Measurements from ENCODE around the gene MFSD8.
"Not testable (repeated sequence)": the region's sequence is repeated elsewhere in the genome, so short reads cannot be mapped to it uniquely, and the experiment has no call there.

MFSD8 gene

DNA sequence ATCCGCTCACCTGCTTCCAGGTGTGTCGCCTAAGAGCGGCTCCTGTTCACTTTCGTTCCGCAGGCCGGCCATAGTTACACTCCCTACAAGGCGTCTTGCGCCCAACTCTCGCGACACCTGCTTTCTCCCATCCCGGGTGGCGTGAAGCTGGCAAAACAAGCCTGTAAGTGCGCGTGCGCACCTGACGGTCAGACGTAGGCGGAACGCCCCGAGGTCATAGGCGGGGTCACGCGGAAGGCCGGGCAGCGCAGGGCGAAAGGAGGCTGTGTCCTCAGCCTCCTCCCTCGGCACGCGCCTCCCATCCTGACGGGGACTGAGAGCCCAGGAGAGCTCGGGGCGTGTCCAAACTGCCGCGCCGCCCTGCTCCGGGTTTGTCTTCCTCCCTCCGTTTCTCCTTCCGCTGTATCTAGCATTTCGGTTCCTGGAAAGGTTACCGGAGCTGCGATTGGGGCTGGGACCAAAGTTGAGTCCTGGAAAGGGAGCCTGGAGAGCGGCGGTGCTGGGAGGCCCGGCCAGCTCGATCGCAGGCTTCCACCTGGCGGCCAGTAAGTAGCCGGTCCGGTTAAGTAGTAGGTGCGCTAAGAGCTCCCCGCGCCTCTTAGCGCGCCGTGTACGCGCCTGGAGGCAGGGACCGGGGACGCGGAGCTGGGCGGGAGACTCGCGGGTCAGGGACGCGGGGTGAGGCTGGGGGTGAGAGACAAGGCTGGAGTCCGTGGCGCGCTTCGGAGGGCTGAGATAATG lies at the start of gene MFSD8, which contains the start of gene ABHD18:
Gene MFSD8, minus strand, starts transcription at position 112 of the 741 bp plus-strand sequence. Its CDS starts 40 bp downstream, at position 72.
Gene ABHD18, plus strand, starts transcription at position 345 of the 741 bp plus-strand sequence. CDS start 17,550 bp downstream, outside the sequence.
- no peaks in the 10 kb centered on the region for H3K27me3 Mint-ChIP-seq
- no peaks in the 10 kb centered on the region for H3K9me3 Mint-ChIP-seq
- peaks cover 38% of the 10 kb centered on the region for H3K4me1 Mint-ChIP-seq
- ATAC-seq (peak; percentile 96), DNase-seq (peak; percentile 99 to 100)
- peak within 1 kb of the TSS; percentile 75 to 79 for H3K4me3 Mint-ChIP-seq
- peak within 1 kb of the TSS; percentile 90 to 91 for H3K27ac Mint-ChIP-seq

GRCh38 chr4:128009428-128009827 lies 44.5 kb upstream of the MFSD8 start:
- no peak for ATAC-seq
- H3K4me3 Mint-ChIP-seq: no peak overlapping the region
- no peaks in the 10 kb centered on the region for H3K9me3 Mint-ChIP-seq
- no peaks in the 10 kb centered on the region for H3K27me3 Mint-ChIP-seq
- no peaks in the 10 kb centered on the region for H3K4me1 Mint-ChIP-seq
- DNase-seq: no peak
- no peak overlapping the region for H3K27ac Mint-ChIP-seq

DNA sequence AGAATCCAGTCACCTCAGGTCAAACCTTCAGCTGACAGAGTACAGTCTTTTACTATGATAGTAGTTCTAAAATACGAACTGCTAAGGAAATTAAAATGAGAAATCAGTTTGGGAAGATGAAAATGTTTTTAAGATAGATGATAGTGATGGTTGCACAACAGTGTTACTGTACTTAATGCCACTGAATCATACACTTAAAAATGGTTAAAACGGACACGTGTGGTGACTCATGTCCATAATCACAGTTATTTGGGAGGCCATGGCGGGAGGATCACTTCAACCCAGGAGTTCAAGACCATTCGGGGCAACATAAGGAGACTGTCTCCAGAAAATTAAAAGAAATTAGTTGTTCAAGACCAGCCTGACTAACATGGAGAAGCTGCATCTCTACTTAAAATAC lies 41.6 kb upstream of the MFSD8 start:
- DNase-seq: no peak
- peaks cover under 1% of the 10 kb centered on the region for H3K4me1 Mint-ChIP-seq
- peak overlapping the region in 1 of 2 donors; percentile 40 for H3K27ac Mint-ChIP-seq
- no peaks in the 10 kb centered on the region for H3K27me3 Mint-ChIP-seq
- H3K9me3 Mint-ChIP-seq: no peaks in the 10 kb centered on the region
- H3K4me3 Mint-ChIP-seq: no peak overlapping the region
- no peak for ATAC-seq

- no peak for DNase-seq
- Mint-ChIP-seq H3K4me1 (peaks cover 34% of the 10 kb centered on the region), H3K9me3 (peaks cover 0 to 11% of the 10 kb centered on the region in 2 donors), H3K27me3 (no peaks in the 10 kb centered on the region), H3K27ac (no peak overlapping the region), H3K4me3 (no peak overlapping the region)
- peak; percentile 80 for ATAC-seq
These were observed 32.8 kb upstream of the MFSD8 start for GRCh38 chr4:127997534-127998388.

GRCh38 chr4:127996521-127996920 lies 31.5 kb upstream of the MFSD8 start:
- ATAC-seq, H3K4me3 Mint-ChIP-seq, H3K27me3 Mint-ChIP-seq, DNase-seq, H3K27ac Mint-ChIP-seq: not testable (repeated sequence)
- H3K9me3 Mint-ChIP-seq: peaks cover 0 to 11% of the 10 kb centered on the region in 2 donors
- peaks cover 32% of the 10 kb centered on the region for H3K4me1 Mint-ChIP-seq

DNA sequence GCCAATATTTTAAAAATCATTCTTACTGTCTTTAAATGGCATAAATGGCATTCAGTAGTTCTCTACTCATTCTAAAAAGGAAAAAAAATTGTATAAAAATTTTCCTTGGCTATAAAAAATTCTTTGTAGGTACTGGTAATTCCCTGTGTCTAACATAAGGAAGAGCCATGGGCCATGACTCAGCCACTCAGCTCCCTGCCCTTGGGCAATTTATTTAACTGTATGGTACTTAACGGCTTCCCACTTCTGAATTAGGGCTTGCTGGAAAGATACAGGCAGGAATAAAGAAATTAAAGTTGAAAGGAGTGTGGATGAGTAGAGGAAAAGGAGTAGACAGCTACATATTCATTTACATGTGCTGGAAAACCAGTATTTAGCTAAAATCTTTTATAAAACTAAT lies 30.8 kb upstream of the MFSD8 start:
- H3K9me3 Mint-ChIP-seq: peaks cover 0 to 11% of the 10 kb centered on the region in 2 donors
- peaks cover 25% of the 10 kb centered on the region for H3K4me1 Mint-ChIP-seq
- DNase-seq: no peak
- no peak for ATAC-seq
- H3K4me3 Mint-ChIP-seq: no peak overlapping the region
- H3K27me3 Mint-ChIP-seq: no peaks in the 10 kb centered on the region
- H3K27ac Mint-ChIP-seq: no peak overlapping the region

DNA sequence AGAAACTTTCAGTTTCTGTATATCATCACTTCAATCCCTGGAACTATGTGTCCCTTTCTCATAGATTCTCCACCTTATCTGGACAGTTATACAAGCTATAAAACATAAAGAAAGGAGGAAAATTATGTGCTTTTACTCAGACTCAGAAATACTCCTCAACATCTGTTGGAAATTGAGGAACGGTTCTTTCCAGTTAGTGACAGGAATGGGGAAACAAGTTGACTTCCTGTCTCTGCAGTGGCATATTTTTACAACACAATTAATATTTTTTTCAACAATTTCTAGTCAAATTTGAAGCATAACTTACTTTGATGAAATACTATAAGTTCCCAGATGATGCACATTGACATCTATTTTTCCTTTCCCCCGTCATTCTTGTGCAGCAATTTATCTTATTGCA lies 28.2 kb upstream of the MFSD8 start:
- ATAC-seq (no peak), DNase-seq (no peak)
- H3K4me1 Mint-ChIP-seq: peaks cover 16% of the 10 kb centered on the region
- H3K4me3 Mint-ChIP-seq: no peak overlapping the region
- no peak overlapping the region for H3K27ac Mint-ChIP-seq
- H3K27me3 Mint-ChIP-seq: no peaks in the 10 kb centered on the region
- no peaks in the 10 kb centered on the region for H3K9me3 Mint-ChIP-seq

- Mint-ChIP-seq H3K27me3 (no peaks in the 10 kb centered on the region), H3K4me3 (no peak overlapping the region), H3K9me3 (no peaks in the 10 kb centered on the region), H3K27ac (no peak overlapping the region), H3K4me1 (no peaks in the 10 kb centered on the region)
- ATAC-seq: no peak
- no peak for DNase-seq
These were observed 23.7 kb upstream of the MFSD8 start for GRCh38 chr4:127988638-127989037.

DNA sequence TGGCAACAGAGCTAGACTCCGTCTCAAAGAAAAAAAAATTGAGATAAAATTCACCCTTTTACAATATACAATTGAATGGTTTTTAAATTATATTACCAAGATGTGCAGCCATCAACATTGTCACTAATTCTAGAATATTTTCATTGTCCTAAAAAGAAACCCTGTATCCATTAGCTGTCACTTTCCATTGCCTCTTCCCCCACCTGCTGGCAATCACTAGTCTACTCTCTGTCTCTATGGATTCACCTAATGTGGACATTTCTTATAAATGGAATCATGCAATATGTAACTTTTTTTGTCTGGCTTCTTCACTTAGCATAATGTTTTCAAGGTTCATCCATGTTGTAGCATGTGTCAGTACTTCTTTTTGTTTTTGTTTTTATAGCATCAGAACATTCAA lies 21.0 kb upstream of the MFSD8 start:
- Mint-ChIP-seq H3K4me1 (no peaks in the 10 kb centered on the region), H3K4me3 (no peak overlapping the region), H3K27me3 (no peaks in the 10 kb centered on the region), H3K9me3 (no peaks in the 10 kb centered on the region), H3K27ac (no peak overlapping the region)
- DNase-seq: no peak
- no peak for ATAC-seq

DNA sequence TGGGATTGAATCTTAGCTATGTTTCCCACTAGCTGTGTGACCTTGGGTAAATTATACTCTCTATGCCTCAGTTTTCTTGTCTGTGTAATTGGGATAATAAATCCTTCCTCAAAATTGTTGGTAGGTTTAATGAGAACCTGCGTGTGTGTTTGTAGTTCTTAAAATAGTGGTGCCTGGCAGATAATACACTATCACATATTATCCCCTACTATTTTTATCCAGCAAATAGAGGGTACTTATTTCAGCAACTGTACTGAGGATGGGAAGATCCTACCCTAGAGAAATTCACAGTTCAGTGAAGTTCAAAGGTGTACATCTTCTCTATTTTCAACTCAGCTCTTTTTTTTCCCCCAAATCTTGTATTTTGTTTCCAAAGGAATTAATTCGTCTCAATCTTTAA lies 17.5 kb upstream of the MFSD8 start:
- DNase-seq (no peak), ATAC-seq (no peak)
- Mint-ChIP-seq H3K4me3 (no peak overlapping the region), H3K27ac (no peak overlapping the region), H3K4me1 (no peaks in the 10 kb centered on the region), H3K27me3 (no peaks in the 10 kb centered on the region), H3K9me3 (no peaks in the 10 kb centered on the region)

DNA sequence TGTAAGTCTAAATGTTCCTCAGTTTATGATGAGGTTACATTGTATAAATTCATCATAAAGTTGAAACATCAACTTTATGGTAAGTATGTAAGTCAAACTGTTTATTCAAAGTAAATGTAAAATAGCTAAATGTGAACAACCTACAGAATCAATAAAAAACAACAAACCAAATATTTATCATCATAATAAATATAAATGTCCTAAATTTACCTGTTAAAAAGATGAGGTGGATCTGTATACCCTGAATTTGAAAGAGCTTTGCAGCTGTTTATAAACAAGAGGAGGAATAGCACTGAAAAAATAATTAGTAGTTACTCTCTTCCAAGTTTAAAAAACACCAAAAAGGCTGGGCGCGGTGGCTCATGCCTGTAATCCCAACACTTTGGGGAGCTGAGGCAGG lies 14.0 kb upstream of the MFSD8 start:
- H3K9me3 Mint-ChIP-seq: no peaks in the 10 kb centered on the region
- no peaks in the 10 kb centered on the region for H3K27me3 Mint-ChIP-seq
- no peak for ATAC-seq

DNA sequence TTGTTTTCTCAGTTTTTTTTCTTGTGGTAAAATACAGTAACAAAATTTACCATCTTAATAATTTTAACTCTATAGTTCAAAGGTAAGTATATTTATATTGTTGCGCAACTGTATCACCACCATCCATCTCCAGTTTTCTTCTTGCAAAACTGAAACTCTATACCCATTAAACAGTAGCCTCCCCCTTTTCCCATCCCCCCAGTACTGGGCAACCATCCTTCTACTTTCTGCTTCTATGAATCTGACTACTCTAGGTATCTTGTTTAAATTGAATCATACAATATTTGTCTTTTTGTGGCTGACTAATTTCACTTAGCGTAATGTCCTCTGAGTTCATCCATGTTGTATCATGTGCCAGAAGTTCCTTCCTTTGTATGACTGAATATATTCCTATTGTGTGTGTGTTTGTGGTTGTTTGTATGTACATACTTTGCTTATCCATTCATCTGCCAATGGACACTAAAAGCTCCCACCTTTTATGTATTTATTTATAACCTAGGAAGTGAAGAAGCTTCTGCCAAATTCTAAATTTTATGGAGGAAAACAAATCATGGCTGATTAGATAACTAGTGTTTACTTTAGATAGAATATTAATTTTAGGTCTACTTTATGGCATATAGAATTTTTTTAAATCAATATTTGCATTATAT lies 10.3 kb upstream of the MFSD8 start:
- H3K4me3 Mint-ChIP-seq: no peak overlapping the region
- H3K4me1 Mint-ChIP-seq: peaks cover 7% of the 10 kb centered on the region
- DNase-seq: no peak
- H3K9me3 Mint-ChIP-seq: no peaks in the 10 kb centered on the region
- no peaks in the 10 kb centered on the region for H3K27me3 Mint-ChIP-seq
- H3K27ac Mint-ChIP-seq: no peak overlapping the region
- peak; percentile 33 for ATAC-seq

More for the DNA sequence above, 14.0 kb upstream of the MFSD8 start:
- H3K4me3 Mint-ChIP-seq: no peak overlapping the region
- peaks cover 7% of the 10 kb centered on the region for H3K4me1 Mint-ChIP-seq
- DNase-seq: no peak
- peak overlapping the region in 1 of 2 donors; percentile 59 for H3K27ac Mint-ChIP-seq

- not testable (repeated sequence) for H3K27me3 Mint-ChIP-seq, DNase-seq, H3K9me3 Mint-ChIP-seq, ATAC-seq, H3K4me3 Mint-ChIP-seq, H3K27ac Mint-ChIP-seq
- peaks cover 24% of the 10 kb centered on the region for H3K4me1 Mint-ChIP-seq
These were observed 6.0 kb upstream of the MFSD8 start for GRCh38 chr4:127970925-127971324.

DNA sequence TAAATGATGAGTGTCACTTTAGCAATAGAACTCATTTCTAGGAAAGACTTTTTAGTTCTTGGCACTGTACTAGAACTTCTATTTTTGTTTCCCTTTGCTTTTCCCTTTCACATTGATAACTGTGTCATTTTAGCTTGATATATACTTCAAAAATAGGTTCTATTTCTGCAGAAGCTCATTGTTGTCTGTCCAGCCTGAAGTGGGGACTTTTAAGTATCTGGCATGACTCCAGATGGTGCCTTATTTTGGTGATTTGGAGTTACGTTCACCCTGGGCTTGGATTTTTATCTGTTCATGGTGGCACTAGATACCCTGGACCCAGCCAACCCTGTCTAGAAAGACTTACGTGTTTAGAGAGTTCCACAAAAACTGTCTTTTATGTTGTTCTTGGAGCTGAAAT lies 3.6 kb upstream of the MFSD8 start:
- DNase-seq: no peak
- peak overlapping the region in 1 of 2 donors; percentile 29 for H3K4me3 Mint-ChIP-seq
- H3K27me3 Mint-ChIP-seq: no peaks in the 10 kb centered on the region
- no peaks in the 10 kb centered on the region for H3K9me3 Mint-ChIP-seq
- no peak for ATAC-seq
- H3K27ac Mint-ChIP-seq: no peak overlapping the region
- peaks cover 21% of the 10 kb centered on the region for H3K4me1 Mint-ChIP-seq

DNA sequence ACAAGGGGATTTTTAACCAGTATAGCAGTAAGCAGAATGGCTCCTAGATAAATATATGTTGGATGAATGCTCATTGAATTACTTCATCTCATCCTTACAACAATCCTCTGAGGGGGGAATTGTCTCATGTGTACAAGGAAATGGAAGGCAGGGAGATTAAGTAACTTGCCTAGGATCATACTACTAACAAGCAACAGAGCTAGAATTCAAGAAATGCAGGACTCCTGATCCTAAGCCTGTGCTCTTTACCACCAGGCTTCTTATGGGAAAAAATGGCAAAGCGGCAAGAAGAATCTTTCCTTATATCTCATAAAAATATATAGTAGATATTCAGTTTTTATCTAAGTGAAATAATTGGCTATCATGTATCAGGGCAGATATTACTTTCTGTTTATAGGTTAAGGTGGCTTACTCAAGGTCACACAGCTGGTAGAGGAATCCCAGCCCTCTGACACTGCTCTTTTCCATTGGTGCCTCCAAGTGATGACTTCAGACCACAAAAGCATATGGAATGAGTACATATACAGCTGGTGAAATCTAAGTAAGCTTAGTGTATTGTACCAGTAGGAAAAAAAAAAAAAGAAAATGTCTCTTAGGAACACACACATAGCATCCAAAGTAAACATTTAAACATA lies 2.3 kb upstream of the MFSD8 start:
- Mint-ChIP-seq H3K4me3 (peak overlapping the region; percentile 49 to 63), H3K27me3 (no peaks in the 10 kb centered on the region), H3K9me3 (no peaks in the 10 kb centered on the region), H3K4me1 (peaks cover 33% of the 10 kb centered on the region), H3K27ac (peak overlapping the region in 1 of 2 donors; percentile 80)
- ATAC-seq: no peak
- DNase-seq: no peak
